Keratinocyte (primary cell): ENCODE data around the gene TEP1.

Experiments used
- EZH2 ChIP-seq: IDR thresholded peaks from one replicate; pipeline ENCODE4 v1.6.1; 2012; ENCODE audit warnings: inconsistent platforms, mild to moderate bottlenecking, low read length, moderate library complexity
- TF ChIP-seq, protein P1 (sequence below), 3 experiments: IDR thresholded peaks in 1 of 3; conservative IDR thresholded peaks in 1 of 3; optimal IDR thresholded peaks in 1 of 3; 2 replicates in 2 of 3; 3 replicates in 1 of 3; pipeline versions ENCODE3 to v1.5.1; 2011; ENCODE audit warnings: low read length in 3 of 3, mild to moderate bottlenecking in 3 of 3, moderate library complexity in 2 of 3, control low read depth in 1 of 3, inconsistent platforms in 1 of 3; ENCODE audit not compliant: insufficient read depth in 2 of 3; ENCODE audit errors: extremely low read depth in 1 of 3

DNA sequence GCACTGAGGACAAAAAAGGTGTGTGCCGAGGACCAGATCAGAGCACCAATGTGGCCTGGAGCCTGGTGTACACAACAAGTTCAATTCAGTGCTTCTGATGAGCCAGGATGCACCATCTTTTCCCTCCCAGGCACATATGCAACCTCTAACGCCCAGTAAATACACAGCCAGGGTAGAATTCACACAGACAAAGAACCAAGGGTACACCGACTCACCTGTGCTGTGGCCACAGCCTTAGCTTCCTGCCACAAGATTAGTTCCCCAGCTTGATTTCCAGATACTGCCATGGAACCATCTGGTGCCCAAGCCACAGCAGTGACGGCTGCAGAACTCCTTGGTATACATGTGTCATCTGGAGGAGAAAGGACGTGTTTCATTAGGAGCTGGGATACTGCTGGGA lies 40.5 kb downstream of the TEP1 start:
- no peak for TF ChIP-seq EZH2
- TF ChIP-seq, protein P1, sequence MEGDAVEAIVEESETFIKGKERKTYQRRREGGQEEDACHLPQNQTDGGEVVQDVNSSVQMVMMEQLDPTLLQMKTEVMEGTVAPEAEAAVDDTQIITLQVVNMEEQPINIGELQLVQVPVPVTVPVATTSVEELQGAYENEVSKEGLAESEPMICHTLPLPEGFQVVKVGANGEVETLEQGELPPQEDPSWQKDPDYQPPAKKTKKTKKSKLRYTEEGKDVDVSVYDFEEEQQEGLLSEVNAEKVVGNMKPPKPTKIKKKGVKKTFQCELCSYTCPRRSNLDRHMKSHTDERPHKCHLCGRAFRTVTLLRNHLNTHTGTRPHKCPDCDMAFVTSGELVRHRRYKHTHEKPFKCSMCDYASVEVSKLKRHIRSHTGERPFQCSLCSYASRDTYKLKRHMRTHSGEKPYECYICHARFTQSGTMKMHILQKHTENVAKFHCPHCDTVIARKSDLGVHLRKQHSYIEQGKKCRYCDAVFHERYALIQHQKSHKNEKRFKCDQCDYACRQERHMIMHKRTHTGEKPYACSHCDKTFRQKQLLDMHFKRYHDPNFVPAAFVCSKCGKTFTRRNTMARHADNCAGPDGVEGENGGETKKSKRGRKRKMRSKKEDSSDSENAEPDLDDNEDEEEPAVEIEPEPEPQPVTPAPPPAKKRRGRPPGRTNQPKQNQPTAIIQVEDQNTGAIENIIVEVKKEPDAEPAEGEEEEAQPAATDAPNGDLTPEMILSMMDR (optimal IDR thresholded peaks at IDR 0.05 in 1 of 3, IDR thresholded peaks at IDR 0.05 in 1 of 3, conservative IDR thresholded peaks at IDR 0.05 in 1 of 3; ENCODE audit: extremely low read depth in 1 of 3, insufficient read depth in 2 of 3, low read length in 3 of 3), result no peak
